ENCODE measurements around the gene GRIN2B.

DNA sequence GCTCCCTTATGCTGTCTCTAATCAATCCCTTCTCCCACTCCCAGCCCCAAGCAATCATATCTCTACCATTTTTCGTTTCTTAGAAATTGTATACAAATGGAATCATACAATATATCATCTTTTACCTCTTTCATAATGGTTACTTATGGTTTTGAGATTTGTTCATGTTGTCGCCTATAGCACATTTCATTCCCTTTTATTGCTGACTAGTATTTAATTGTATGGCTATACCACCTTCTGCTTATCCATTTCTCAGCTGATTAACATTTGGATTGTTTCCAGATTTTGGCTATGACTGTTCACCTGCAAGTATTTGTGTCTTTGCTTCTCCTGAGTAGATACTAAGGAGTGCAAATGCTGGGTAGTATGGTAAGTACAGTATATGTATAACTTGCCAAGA is 36.7 kb upstream of the GRIN2B start:
- TF ChIP-seq, protein P1, sequence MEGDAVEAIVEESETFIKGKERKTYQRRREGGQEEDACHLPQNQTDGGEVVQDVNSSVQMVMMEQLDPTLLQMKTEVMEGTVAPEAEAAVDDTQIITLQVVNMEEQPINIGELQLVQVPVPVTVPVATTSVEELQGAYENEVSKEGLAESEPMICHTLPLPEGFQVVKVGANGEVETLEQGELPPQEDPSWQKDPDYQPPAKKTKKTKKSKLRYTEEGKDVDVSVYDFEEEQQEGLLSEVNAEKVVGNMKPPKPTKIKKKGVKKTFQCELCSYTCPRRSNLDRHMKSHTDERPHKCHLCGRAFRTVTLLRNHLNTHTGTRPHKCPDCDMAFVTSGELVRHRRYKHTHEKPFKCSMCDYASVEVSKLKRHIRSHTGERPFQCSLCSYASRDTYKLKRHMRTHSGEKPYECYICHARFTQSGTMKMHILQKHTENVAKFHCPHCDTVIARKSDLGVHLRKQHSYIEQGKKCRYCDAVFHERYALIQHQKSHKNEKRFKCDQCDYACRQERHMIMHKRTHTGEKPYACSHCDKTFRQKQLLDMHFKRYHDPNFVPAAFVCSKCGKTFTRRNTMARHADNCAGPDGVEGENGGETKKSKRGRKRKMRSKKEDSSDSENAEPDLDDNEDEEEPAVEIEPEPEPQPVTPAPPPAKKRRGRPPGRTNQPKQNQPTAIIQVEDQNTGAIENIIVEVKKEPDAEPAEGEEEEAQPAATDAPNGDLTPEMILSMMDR (IDR thresholded peaks at IDR 0.05) = no peak
- TF ChIP-seq POLR2A (IDR thresholded peaks at IDR 0.05) = no peak

Measured in esophagus squamous epithelium (tissue), 4 donors.